ENCODE measurements around the gene OR7C1. TPM values are rescaled to one million over a fixed set of nuclear protein-coding genes. Genes with fewer than 3 reads are reported as not detected.

Gene OR7C1
- total and polyA plus RNA-seq, 2 of the 8 experiments (the other 6 are each of a cell fraction or from before 2014, with no cell fraction given), result not detected

GRCh38 chr19:14770136-14770535 is 64.8 kb downstream of the OR7C1 start (continued):
- TF ChIP-seq, protein P1, sequence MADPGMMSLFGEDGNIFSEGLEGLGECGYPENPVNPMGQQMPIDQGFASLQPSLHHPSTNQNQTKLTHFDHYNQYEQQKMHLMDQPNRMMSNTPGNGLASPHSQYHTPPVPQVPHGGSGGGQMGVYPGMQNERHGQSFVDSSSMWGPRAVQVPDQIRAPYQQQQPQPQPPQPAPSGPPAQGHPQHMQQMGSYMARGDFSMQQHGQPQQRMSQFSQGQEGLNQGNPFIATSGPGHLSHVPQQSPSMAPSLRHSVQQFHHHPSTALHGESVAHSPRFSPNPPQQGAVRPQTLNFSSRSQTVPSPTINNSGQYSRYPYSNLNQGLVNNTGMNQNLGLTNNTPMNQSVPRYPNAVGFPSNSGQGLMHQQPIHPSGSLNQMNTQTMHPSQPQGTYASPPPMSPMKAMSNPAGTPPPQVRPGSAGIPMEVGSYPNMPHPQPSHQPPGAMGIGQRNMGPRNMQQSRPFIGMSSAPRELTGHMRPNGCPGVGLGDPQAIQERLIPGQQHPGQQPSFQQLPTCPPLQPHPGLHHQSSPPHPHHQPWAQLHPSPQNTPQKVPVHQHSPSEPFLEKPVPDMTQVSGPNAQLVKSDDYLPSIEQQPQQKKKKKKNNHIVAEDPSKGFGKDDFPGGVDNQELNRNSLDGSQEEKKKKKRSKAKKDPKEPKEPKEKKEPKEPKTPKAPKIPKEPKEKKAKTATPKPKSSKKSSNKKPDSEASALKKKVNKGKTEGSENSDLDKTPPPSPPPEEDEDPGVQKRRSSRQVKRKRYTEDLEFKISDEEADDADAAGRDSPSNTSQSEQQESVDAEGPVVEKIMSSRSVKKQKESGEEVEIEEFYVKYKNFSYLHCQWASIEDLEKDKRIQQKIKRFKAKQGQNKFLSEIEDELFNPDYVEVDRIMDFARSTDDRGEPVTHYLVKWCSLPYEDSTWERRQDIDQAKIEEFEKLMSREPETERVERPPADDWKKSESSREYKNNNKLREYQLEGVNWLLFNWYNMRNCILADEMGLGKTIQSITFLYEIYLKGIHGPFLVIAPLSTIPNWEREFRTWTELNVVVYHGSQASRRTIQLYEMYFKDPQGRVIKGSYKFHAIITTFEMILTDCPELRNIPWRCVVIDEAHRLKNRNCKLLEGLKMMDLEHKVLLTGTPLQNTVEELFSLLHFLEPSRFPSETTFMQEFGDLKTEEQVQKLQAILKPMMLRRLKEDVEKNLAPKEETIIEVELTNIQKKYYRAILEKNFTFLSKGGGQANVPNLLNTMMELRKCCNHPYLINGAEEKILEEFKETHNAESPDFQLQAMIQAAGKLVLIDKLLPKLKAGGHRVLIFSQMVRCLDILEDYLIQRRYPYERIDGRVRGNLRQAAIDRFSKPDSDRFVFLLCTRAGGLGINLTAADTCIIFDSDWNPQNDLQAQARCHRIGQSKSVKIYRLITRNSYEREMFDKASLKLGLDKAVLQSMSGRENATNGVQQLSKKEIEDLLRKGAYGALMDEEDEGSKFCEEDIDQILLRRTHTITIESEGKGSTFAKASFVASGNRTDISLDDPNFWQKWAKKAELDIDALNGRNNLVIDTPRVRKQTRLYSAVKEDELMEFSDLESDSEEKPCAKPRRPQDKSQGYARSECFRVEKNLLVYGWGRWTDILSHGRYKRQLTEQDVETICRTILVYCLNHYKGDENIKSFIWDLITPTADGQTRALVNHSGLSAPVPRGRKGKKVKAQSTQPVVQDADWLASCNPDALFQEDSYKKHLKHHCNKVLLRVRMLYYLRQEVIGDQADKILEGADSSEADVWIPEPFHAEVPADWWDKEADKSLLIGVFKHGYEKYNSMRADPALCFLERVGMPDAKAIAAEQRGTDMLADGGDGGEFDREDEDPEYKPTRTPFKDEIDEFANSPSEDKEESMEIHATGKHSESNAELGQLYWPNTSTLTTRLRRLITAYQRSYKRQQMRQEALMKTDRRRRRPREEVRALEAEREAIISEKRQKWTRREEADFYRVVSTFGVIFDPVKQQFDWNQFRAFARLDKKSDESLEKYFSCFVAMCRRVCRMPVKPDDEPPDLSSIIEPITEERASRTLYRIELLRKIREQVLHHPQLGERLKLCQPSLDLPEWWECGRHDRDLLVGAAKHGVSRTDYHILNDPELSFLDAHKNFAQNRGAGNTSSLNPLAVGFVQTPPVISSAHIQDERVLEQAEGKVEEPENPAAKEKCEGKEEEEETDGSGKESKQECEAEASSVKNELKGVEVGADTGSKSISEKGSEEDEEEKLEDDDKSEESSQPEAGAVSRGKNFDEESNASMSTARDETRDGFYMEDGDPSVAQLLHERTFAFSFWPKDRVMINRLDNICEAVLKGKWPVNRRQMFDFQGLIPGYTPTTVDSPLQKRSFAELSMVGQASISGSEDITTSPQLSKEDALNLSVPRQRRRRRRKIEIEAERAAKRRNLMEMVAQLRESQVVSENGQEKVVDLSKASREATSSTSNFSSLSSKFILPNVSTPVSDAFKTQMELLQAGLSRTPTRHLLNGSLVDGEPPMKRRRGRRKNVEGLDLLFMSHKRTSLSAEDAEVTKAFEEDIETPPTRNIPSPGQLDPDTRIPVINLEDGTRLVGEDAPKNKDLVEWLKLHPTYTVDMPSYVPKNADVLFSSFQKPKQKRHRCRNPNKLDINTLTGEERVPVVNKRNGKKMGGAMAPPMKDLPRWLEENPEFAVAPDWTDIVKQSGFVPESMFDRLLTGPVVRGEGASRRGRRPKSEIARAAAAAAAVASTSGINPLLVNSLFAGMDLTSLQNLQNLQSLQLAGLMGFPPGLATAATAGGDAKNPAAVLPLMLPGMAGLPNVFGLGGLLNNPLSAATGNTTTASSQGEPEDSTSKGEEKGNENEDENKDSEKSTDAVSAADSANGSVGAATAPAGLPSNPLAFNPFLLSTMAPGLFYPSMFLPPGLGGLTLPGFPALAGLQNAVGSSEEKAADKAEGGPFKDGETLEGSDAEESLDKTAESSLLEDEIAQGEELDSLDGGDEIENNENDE (IDR thresholded peaks at IDR 0.05; ENCODE audit: insufficient replicate concordance, low read length), result no peak
- no peak for TF ChIP-seq EGR1 (IDR thresholded peaks at IDR 0.05; ENCODE audit: borderline replicate concordance, low read depth, low read length)

All from H1 (cell line).